ENCODE measurements around the gene DPH5. TPM values are rescaled to one million over a fixed set of nuclear protein-coding genes. Genes with fewer than 3 reads are reported as not detected.

DPH5 gene
- total and polyA plus RNA-seq, 2 donors (not counting 3 experiments of a cell fraction or from before 2014, with no cell fraction given): 37.2 to 43.6 TPM

- no peak overlapping the region for H3K9ac ChIP-seq (replicated peaks; ENCODE audit: extremely low read depth, insufficient read depth, low read length)
- H3K79me2 ChIP-seq (ENCODE audit: control insufficient read depth, insufficient read depth, low read length): peaks cover 12% of the 10 kb centered on the region
- H3K4me3 ChIP-seq (replicated peaks in 1 of 3; ENCODE audit: insufficient read depth in 1 of 3, low read depth in 1 of 3, low read length in 3 of 3): no peak overlapping the region
- peaks cover 0 to 4% of the 10 kb centered on the region in 2 experiments for H3K36me3 ChIP-seq (ENCODE audit: control insufficient read depth in 2 of 2, extremely low read depth in 1 of 2, insufficient read depth in 2 of 2, low read length in 2 of 2)
- peaks cover 25% of the 10 kb centered on the region for H3K4me1 ChIP-seq (ENCODE audit: control insufficient read depth, extremely low read depth, insufficient read depth, low read length)
- TF ChIP-seq EZH2 (IDR thresholded peaks at IDR 0.05; ENCODE audit: borderline replicate concordance, low read depth, low read length, severe bottlenecking) (no peak), MAX (IDR thresholded peaks at IDR 0.05; ENCODE audit: insufficient read depth, insufficient read length) (no peak), FOS (IDR thresholded peaks at IDR 0.05; ENCODE audit: borderline replicate concordance, insufficient read depth, low read length) (no peak), MYC (IDR thresholded peaks at IDR 0.05; ENCODE audit: low read depth, low read length) (no peak), POLR2AphosphoS5 (IDR thresholded peaks at IDR 0.05; ENCODE audit: insufficient read depth, low read depth, low read length) (no peak), CTCF (IDR thresholded peaks at IDR 0.05; ENCODE audit: extremely low read depth in 1 of 2, insufficient read depth in 1 of 2, low read depth in 1 of 2, low read length in 2 of 2) (no peak), JUN (IDR thresholded peaks at IDR 0.05; ENCODE audit: borderline replicate concordance, insufficient read depth, insufficient read length, low read depth) (no peak), POLR2A (IDR thresholded peaks at IDR 0.05; ENCODE audit: low read depth, low read length) (no peak), GATA2 (IDR thresholded peaks at IDR 0.05; ENCODE audit: insufficient read depth, insufficient read length, low read depth, low read length) (no peak)
- no peaks in the 10 kb centered on the region for H3K9me3 ChIP-seq (replicated peaks; ENCODE audit: control insufficient read depth, insufficient read depth, low read length)
- no peaks in the 10 kb centered on the region for H3K27me3 ChIP-seq (ENCODE audit: control insufficient read depth in 2 of 2, insufficient read depth in 2 of 2, low read length in 2 of 2)
- H2AFZ ChIP-seq (ENCODE audit: low read depth, low read length): no peak overlapping the region
- no peaks in the 10 kb centered on the region for H4K20me1 ChIP-seq (replicated peaks; ENCODE audit: control insufficient read depth, extremely low read depth, insufficient read depth, low read length)
- ChIA-PET POLR2A (no interaction called here), CTCF (interaction anchor here (1.9 kb wide), 1 partner anchor 9 kb away, joined by 6 read pairs; no protein-coding TSS in a partner anchor)
- intact Hi-C loops (cut with micrococcal nuclease) (no loop called here), dilution Hi-C loops (cut with MboI; ENCODE audit: extremely low pct_ligation_motif_present, low sequenced_read_pairs) (no loop called here)
- FAIRE-seq (no peak), DNase-seq (ENCODE audit: low read depth, low spot score) (no peak)
- H3K27ac ChIP-seq (ENCODE audit: insufficient read depth, low read depth, low read length): no peak overlapping the region
- no peaks in the 10 kb centered on the region for H3K9me1 ChIP-seq (replicated peaks; ENCODE audit: control insufficient read depth, extremely low read depth, insufficient read depth, low read length)
- BruUV-seq (replicated peaks): no TSS peak
- H3K4me2 ChIP-seq (ENCODE audit: insufficient read depth, low read length): no peak overlapping the region
Measured at GRCh38 chr1:100952104-100952745, 73.4 kb downstream of the DPH5 start.

Data from endothelial cell of umbilical vein (primary cell).